ENCODE data around the gene ASH1L.
"Not testable (repeated sequence)": the region's sequence is repeated elsewhere in the genome, so short reads cannot be mapped to it uniquely, and the experiment has no call there.

Gene ASH1L

GRCh38 chr1:155455588-155456195 is 106.9 kb downstream of the ASH1L start:
- no peak for DNase-seq (ENCODE audit: low read depth in 2 of 2, low spot score in 1 of 2)

GRCh38 chr1:155454096-155454495 is 108.5 kb downstream of the ASH1L start:
- DNase-seq (ENCODE audit: low read depth in 2 of 2, low spot score in 1 of 2), result no peak

GRCh38 chr1:155453141-155453540 is 109.5 kb downstream of the ASH1L start:
- no peak for DNase-seq (ENCODE audit: low read depth in 2 of 2, low spot score in 1 of 2)

GRCh38 chr1:155451199-155451598 is 111.4 kb downstream of the ASH1L start:
- DNase-seq (ENCODE audit: low read depth in 2 of 2, low spot score in 1 of 2), result no peak

- DNase-seq (ENCODE audit: low read depth in 2 of 2, low spot score in 1 of 2), result not testable (repeated sequence)
Observed at GRCh38 chr1:155442431-155442830, 120.2 kb downstream of the ASH1L start.

- no peak for DNase-seq (ENCODE audit: low read depth in 2 of 2, low spot score in 1 of 2)
Observed at GRCh38 chr1:155437405-155437804, 125.2 kb downstream of the ASH1L start.

GRCh38 chr1:155433831-155434389 is 128.7 kb downstream of the ASH1L start:
- DNase-seq (ENCODE audit: low read depth in 2 of 2, low spot score in 1 of 2), result not testable (repeated sequence)

GRCh38 chr1:155433128-155433830 is 129.3 kb downstream of the ASH1L start:
- not testable (repeated sequence) for DNase-seq (ENCODE audit: low read depth in 2 of 2, low spot score in 1 of 2)

- DNase-seq (ENCODE audit: low read depth in 2 of 2, low spot score in 1 of 2), result no peak
Observed at GRCh38 chr1:155424091-155424490, 138.5 kb downstream of the ASH1L start.

GRCh38 chr1:155420788-155421187 is 141.8 kb downstream of the ASH1L start:
- no peak for DNase-seq (ENCODE audit: low read depth in 2 of 2, low spot score in 1 of 2)

- DNase-seq (ENCODE audit: low read depth in 2 of 2, low spot score in 1 of 2), result not testable (repeated sequence)
Observed at GRCh38 chr1:155411840-155412239, 150.8 kb downstream of the ASH1L start.

GRCh38 chr1:155410931-155411330 is 151.7 kb downstream of the ASH1L start:
- DNase-seq (ENCODE audit: low read depth in 2 of 2, low spot score in 1 of 2), result no peak

- DNase-seq (ENCODE audit: low read depth in 2 of 2, low spot score in 1 of 2), result no peak
Observed at GRCh38 chr1:155396874-155397476, 165.6 kb downstream of the ASH1L start.

- DNase-seq (ENCODE audit: low read depth in 2 of 2, low spot score in 1 of 2), result no peak
Observed at GRCh38 chr1:155392898-155393411, 169.6 kb downstream of the ASH1L start.

GRCh38 chr1:155389826-155390225 is 172.8 kb downstream of the ASH1L start:
- DNase-seq (ENCODE audit: low read depth in 2 of 2, low spot score in 1 of 2), result no peak

- DNase-seq (ENCODE audit: low read depth in 2 of 2, low spot score in 1 of 2), result not testable (repeated sequence)
Observed at GRCh38 chr1:155385836-155386235, 176.8 kb downstream of the ASH1L start.

- no peak for DNase-seq (ENCODE audit: low read depth in 2 of 2, low spot score in 1 of 2)
Observed at GRCh38 chr1:155383406-155383805, 179.2 kb downstream of the ASH1L start.

GRCh38 chr1:155379631-155380090 is 182.9 kb downstream of the ASH1L start:
- DNase-seq (ENCODE audit: low read depth in 2 of 2, low spot score in 1 of 2), result no peak

GRCh38 chr1:155379180-155379579 is 183.4 kb downstream of the ASH1L start:
- no peak for DNase-seq (ENCODE audit: low read depth in 2 of 2, low spot score in 1 of 2)

GRCh38 chr1:155360051-155360450 is 202.6 kb downstream of the ASH1L start:
- no peak for DNase-seq (ENCODE audit: low read depth in 2 of 2, low spot score in 1 of 2)

- no peak for DNase-seq (ENCODE audit: low read depth in 2 of 2, low spot score in 1 of 2)
Observed at GRCh38 chr1:155352631-155353030, 210.0 kb downstream of the ASH1L start.

- DNase-seq (ENCODE audit: low read depth in 2 of 2, low spot score in 1 of 2), result no peak
Observed at GRCh38 chr1:155342842-155343241, 219.8 kb downstream of the ASH1L start.

Data from stimulated activated CD8-positive, alpha-beta memory T cell treated with anti-CD3 and anti-CD28 coated beads, Interleukin-4, amount 100 ng/mL, for 1 hour (primary cell).